AG20443 (cell line): ENCODE measurements around the gene NKX2-3.

Source experiments
- DNase-seq: peaks from one replicate; pipeline ENCODE4 v3.0.0; 2012; ENCODE audit warnings: low spot score, mixed read lengths

Gene NKX2-3

GRCh38 chr10:99539120-99539519 is 6.4 kb downstream of the NKX2-3 start:
- DNase-seq: no peak

- DNase-seq: no peak
Observed at GRCh38 chr10:99539820-99540219, 7.1 kb downstream of the NKX2-3 start.

GRCh38 chr10:99540306-99540656 is 7.5 kb downstream of the NKX2-3 start:
- DNase-seq: no peak

GRCh38 chr10:99540657-99541531 is 8.2 kb downstream of the NKX2-3 start:
- DNase-seq: no peak

GRCh38 chr10:99544322-99544721 is 11.6 kb downstream of the NKX2-3 start:
- no peak for DNase-seq

GRCh38 chr10:99548041-99548530 is 15.3 kb downstream of the NKX2-3 start:
- DNase-seq: peak; percentile 52

GRCh38 chr10:99551158-99551557 is 18.4 kb downstream of the NKX2-3 start:
- DNase-seq: peak; percentile 63

GRCh38 chr10:99551616-99552015 is 18.9 kb downstream of the NKX2-3 start:
- DNase-seq: no peak

- no peak for DNase-seq
Observed at GRCh38 chr10:99555371-99555770, 22.6 kb downstream of the NKX2-3 start.

GRCh38 chr10:99555825-99556523 is 23.2 kb downstream of the NKX2-3 start:
- DNase-seq: no peak

- DNase-seq: no peak
Observed at GRCh38 chr10:99557044-99557443, 24.3 kb downstream of the NKX2-3 start.

GRCh38 chr10:99558708-99559107 is 26.0 kb downstream of the NKX2-3 start:
- no peak for DNase-seq

- peak; percentile 64 for DNase-seq
Observed at GRCh38 chr10:99560277-99561126, 27.8 kb downstream of the NKX2-3 start.

- no peak for DNase-seq
Observed at GRCh38 chr10:99562631-99563030, 29.9 kb downstream of the NKX2-3 start.

- no peak for DNase-seq
Observed at GRCh38 chr10:99564361-99564760, 31.6 kb downstream of the NKX2-3 start.

GRCh38 chr10:99565166-99565565 is 32.4 kb downstream of the NKX2-3 start:
- no peak for DNase-seq

- DNase-seq: no peak
Observed at GRCh38 chr10:99569253-99569939, 36.7 kb downstream of the NKX2-3 start.

- DNase-seq: no peak
Observed at GRCh38 chr10:99569961-99570360, 37.2 kb downstream of the NKX2-3 start.

- no peak for DNase-seq
Observed at GRCh38 chr10:99571816-99572215, 39.1 kb downstream of the NKX2-3 start.

GRCh38 chr10:99573790-99574189 is 41.0 kb downstream of the NKX2-3 start:
- no peak for DNase-seq

- DNase-seq: no peak
Observed at GRCh38 chr10:99579971-99580370, 47.2 kb downstream of the NKX2-3 start.
